HG03095 (cell line): ENCODE results near the gene KIF1A.
"Not testable (repeated sequence)": the region's sequence is repeated elsewhere in the genome, so short reads cannot be mapped to it uniquely, and the experiment has no call there.

ENCODE experiments used
- ATAC-seq: cut with Tn5 transposase; IDR thresholded peaks from one replicate; pipeline ENCODE4 v1.9.1; 2021; ENCODE audit warnings: moderate library complexity; ENCODE audit not compliant: unreplicated experiment

The KIF1A gene

DNA sequence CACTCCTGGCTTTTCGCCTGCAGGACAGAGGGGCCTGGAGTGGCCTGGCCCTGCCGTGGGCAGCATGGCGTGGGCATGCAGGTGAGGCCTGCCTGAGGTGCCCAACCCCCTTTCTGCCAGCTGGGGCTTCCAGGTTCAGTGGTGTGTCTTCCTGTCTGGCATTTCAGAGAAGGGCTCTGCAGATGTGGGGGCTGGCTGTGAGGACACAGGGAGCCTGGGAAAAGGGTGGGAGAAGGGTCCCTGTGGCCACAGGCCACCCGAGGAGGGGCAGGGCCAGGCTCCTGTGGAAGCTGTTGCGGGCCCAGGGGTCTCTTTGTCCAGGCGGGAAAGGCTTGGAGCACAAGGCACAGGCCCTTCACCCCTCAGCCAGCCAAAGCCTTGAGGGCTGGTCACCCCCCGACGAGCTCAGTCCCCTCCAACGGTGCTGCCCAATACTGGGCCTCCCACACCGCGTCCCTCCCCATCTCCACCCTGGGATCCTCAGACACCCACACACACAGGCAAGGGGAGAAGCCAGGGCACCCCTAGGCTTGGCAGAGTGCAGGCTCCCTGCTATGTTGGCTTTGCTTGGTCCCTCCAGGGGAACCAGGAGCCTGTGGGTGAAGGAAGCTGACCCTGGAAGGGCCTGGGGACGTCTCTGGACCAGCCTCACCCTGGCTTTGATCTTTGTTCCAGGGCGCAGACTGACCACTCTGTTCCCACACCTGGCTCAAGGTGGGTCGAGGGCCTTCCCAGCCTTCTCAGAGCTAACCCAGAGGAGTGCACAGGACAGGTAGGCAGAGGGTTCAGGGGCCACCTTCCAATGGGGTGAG, 132.1 kb downstream of the KIF1A start:
- no peak for ATAC-seq

DNA sequence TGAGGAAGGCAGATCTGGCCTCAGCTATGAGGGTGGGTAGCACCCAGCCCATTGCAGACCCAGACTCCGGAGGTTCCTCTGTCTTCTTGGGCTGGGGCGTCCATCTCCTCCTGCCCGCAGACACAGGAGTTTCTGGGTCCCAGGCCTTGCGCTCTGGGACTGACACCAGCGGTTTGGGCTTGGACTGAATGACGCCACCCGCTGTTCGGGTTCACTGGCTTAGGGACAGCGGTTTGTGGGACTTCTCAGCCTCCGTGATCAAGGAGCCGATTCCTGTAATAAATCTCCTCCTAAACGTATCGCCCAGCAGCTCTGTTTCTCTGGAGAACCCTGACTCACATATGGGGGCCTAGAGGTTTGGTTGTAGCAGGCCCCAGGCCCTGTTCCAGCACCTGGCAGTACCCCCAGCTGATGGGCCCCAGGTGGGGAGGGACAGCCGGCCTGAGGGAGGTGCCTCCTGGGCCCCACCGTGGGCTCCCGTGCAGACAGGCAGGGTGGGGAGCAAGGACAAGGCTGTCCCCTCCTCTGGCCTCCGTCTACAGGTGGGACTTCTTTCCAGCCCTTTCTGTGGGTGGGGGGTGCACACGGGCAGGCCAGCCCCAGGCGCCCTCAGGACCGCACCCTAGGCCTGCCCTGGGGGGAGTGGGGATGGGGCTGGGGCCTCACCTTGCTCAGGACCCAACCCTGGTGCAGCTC, 132.8 kb downstream of the KIF1A start:
- ATAC-seq: no peak

DNA sequence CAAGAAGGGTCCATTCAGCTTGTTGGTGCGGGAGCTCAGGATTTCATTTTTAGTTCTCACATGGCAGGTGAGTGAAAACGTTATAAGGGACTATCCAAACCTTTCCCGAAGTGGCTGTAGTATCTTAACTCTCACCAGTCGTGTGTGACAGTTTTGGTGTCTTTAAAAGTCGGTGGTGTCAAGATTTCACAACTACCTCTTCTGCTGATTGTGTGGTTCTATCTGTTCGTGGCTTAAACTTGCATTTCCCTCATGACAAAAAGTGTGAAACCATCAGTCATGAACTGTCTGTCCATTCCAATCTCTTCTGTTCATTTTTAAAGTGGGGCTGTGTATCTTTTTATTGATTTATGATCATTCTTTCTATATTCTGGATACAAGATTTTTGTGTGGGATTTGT, 133.6 kb downstream of the KIF1A start:
- ATAC-seq: no peak

DNA sequence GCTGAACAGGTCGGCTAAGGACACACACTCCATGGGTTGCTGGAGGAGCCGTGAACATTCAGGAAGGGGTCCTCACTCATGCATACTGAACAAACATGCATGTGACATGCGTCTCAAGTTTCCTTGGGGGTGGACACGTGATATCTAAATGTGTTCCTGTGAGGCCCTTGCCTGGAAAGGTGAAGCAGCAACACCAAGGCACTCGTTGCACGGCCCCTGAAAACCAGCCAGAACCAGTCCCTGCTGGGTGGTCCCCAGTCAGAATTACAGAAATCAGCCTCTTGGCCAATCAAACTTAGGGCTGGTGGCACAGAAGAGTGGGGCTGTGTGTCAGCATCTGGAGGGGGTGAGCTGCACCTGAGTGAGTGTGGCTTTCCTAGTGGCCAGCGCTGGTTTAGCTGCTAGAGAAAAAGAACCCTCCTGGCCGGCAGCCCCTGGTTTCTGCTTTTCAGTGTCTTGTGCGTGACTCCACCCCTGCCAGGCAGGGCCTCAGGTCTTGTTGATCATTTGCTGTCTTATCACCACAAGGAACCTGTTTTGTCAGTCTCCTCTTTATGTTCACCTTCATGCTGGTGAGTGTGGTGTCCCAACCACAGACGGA, 134.1 kb downstream of the KIF1A start:
- ATAC-seq: no peak

DNA sequence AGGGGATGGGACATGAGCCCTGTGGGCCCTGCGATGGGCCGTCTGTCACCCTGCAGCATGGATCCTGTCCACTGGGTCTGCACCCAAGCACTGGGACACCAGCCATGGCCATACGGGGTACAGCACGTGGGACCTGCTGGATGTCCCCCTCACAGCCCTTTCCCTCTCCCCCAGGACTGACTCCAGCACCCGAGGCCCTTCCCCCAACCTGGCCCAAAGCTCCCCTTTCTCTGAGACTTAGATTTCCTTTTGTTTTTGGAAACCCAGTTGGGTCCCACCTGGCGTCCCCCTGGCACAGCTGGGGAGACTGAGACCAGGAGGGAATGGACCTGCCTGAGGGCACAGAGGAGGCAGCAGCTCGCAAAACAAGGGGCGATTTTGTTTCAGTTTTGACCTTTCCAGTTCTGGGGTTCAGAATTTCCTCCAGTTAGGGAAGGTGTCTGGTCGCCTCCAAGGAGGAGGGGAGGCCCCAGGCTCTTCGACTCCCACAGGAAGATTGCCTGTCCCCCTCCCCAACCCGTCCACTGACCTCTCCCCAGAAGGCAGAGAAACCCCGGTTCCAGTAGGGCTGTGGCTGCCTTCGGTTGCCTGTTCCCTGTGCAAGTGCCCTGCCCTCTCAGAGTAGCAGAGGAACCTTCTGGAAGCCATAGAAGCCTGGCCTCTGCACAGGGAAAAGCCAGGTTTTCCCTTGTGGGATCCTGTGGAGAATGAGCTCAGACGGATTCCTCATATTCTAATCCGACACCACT, 135.9 kb downstream of the KIF1A start:
- not testable (repeated sequence) for ATAC-seq

DNA sequence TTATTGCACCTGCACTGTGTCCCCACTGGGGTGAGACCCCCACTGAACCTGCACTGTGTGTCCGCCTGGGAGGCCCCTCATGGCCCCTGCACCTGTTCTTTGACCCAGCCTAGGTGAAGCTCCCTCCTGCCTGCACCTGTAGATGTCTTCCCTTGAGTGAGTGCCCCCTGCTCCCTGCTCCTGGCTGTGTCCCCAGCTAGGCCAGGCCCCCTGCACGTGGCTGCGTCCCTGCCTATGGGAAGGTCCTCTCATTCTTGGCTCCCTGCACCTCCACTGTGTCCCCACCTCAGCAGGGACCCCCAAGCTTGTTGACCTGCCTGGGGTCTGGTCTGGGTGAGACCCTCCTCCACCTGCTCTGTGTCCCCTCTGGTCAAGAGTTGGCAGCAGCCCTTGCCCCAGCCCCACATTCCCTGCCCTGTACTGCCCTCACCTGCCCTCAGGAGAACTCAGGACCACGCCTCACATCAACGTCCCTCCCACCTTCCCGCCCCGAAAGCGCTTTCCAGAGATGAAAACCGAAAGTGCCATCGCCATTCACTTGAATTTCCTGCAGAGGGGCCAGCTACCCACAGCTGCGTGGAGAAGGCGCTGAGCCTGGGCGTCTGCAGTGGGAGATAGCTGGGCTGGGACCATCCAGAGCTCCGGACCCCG, 136.6 kb downstream of the KIF1A start:
- ATAC-seq: not testable (repeated sequence)

DNA sequence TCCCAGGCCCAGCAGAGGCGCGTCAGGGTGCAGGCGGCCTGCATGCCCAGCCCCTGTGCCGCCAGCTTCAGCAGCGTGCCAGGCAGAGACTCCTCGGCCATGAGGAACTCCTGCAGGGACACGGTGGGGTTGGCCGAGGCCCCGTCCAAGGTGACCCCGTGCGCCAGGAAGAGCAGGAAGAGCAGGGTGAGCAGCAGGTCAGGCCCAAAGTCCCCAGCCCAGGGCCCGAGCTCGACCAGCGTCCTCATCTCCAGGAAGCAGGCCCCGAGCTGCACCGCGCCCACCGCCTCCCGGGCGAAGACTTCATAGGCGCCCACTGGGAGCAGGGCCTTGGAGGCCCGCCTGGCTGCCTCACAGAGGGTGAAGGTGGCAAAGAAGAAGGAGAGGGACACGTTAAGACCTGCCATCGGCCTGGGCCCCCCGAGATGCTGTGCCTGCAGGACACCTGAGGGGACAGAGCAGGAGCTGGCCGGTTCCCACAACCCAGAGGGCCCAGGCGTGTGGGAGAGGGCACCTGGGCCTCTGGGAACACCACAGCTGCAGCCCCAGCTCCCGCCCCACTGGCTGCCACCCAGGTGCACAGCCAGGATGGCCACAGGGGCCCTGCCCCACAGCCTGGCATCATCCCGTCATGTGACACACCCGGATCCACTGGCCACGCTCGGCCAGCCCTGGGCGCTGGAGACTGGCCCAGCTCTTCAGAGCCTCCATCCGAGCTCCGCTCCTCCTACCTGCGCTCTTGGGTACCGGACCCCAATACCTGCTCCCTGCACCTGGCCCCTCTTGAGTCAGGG, 137.4 kb downstream of the KIF1A start, which contains the start of gene AQP12B:
TSS of gene AQP12B (minus strand) at position 455 of the 794 bp plus-strand sequence. CDS start at position 407, 48 bp downstream.
- not testable (repeated sequence) for ATAC-seq

DNA sequence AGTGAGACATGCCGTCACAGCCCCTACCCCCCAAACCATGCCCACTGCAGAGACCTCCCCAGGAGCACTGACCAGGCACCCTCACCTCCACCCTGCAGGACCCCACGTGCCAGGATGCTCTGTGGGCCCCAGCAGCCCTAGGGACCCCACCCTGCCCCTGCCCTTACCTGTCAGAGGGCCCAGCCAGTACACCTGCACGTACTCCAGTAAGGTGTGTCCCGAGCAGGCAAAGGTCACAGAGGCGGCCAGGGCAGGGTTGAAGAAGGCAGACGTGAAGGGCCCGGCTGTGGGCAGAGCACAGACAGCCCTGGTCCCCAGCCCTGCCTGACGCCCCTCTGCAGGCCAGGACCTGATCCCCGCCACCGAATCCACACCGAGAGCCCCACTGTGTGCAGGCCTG, 139.8 kb downstream of the KIF1A start:
- not testable (repeated sequence) for ATAC-seq

DNA sequence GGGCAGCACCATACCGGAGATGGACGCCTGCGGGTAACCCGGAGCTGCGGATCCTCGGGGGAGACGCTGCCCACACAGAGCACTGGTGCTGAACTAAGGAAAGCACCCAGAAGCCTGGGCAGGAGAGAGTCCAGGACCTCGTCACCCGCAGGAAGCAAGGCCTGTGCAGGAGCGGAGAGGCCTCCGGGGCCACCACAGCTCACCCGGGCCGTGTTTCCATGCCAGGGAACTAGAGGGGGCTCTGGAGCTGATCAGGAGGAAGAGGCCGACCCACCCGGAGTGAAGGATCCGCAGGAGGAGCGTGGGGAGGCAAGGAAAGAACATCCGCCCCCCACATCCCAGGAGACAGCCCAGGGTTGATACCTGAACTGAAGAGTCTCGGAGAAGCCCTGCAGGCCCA, 141.1 kb downstream of the KIF1A start:
- not testable (repeated sequence) for ATAC-seq

DNA sequence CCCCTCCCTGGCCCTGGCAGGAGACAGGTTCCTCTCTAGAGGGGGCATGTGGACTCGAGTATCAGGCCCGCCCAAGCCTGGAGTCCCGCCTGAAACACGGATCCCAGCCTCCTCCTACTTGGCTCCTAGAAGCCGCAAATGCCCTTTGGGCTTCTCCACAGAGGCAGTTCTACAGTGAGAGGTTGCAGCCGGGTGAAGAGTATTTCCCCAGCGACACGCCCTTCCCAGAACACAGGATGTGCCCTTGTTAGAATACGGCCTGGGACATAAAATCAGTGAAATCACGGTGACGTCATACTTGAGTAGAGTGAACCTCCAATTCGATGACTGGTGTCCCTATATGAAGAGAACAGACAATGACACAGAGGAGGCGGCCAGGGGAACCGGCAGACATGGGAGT, 142.0 kb downstream of the KIF1A start:
- ATAC-seq: not testable (repeated sequence)

DNA sequence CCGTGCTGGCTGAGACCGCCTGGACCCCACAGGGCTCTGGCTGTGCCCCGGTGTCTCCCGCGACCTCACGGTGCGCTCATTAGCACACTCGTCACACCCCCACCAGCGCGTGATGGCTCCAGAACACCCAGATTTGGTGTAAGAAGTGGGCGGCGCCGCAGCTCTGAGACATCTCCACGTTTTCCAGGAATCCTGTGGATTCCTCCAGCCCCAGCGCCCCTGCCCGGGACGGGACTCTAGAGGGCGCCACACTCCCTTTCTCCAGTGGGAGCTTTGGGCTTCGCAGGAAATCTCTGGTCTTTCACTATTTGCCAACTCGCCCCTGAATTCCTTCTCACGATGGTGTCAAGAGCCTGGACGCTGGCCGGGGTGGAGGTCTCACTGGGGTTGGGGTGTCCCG, 144.7 kb downstream of the KIF1A start:
- ATAC-seq: not testable (repeated sequence)

DNA sequence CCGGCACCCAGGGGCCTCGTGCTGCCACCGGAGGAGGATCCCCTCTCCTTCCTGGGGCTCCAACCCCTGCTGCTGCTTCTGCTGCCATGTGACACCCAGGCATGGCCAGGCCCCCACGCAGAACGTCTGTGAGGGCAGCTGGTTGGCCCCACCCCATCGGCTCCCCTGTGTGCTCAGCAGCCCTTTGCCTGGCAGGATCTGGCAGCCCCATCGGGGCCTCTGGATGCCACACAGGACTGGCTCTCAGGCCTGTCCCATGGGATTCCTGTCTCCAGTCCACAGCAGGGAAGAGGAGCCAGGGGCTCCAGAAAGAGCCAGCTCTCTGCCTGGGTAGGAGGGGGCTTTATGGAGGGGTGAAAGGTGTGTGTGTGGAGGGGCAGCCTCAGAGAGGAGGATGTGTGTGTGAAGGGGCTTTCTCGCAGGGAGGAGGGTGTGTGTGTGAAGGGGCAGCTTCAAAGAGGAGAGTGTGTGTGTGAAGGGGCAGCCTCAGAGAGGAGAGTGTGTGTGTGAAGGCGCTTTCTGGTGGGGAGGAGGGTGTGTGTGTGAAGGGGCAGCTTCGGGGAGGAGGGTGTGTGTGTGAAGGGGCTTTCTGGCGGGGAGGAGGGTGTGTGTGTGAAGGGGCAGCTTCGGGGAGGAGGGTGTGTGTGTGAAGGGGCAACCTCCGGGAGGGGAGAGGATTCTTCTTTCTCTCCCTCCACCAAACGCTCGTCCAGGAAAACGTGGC, 145.4 kb downstream of the KIF1A start:
- not testable (repeated sequence) for ATAC-seq

DNA sequence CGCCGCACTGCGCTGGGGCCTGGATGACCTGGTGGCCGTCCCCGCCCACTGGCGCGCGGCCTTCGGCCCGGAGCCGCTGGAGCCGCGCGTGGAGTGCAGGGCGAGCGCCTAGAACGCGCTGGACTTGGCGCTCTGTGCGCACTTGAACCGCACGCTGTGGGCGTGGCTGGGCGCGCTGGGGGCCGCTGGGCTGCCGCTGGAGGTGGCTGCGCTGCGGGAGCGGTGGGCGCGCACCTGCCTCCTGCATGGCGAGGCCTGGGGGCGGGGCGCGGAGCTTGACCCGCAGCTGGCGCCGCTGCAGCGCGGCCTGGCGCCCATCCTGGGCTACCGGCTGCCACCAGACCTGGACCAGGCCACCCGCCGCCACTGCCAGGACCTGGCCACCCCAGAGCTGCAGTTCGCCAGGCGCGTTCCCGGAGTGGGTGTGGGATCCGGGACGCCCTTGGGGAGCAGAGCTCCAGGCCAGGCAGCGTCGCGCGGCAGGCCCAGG, 147.3 kb downstream of the KIF1A start:
- no peak for ATAC-seq

DNA sequence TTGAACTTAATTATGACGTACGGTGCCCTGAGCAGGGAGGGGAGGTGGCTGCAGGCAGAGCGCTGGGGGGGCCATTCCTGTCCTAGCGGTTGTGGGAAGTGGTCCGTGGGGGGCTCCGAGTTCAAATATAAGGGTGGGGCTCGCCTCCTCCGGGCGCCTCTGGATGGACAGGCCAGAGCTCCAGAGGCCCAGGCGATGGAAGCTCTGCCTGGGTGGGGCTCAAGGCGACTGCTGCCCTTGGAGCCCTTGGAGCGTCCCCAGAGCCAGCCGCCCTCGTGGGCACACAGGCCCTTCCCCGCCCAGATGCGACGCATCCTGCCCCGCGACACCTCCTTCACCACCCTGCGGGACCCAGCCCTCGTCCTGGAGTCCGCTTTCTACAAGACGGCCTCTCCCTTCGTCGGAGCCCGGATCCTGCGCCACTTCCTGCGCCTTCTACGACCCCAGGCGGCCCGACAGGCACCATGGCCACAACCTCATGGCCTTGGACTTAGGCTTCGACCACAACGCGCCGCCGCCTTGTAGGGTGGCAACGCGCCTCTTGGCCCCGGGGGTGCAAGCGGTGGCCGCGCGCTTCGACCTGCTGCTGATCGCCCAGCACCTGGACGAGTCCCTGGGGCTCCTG, 147.8 kb downstream of the KIF1A start:
- ATAC-seq: no peak

DNA sequence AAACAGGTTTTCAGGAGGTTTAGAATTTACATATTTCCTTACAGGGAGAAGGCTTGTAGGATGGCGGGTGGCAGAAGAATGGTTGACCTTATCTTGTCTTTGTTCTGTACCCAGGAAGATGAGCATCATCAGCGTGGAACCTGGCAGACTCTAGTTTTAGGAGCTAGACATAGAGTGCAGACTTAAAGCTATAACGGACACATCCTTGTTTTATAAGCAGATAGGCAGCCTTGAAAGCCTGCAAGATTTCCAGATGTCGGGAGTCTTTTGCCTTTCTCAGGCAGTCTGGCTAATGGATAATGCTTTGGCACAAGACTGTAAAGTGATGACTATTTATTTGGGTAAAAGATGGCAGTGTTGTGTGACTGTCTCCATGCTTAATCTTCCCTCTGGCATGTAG, 149.1 kb downstream of the KIF1A start:
- no peak for ATAC-seq

DNA sequence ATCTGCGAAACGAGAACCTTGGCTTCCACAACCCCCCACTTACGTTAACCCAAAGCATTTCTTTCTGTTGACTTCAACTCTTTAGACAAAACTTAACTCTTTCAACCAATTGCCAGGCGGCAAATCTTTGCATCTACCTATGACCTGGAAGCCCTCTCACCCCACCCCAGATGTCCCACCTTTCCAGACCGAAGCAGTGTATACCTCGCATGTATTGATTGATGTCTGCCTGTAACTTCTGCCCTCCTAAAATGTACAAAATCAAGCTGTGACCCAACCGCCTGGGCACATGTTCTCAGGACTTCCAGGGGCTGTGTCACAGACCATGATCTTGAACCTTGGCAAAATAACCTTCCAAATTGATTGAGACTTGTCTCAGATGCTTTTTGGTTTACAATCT, 149.6 kb downstream of the KIF1A start:
- ATAC-seq: no peak

DNA sequence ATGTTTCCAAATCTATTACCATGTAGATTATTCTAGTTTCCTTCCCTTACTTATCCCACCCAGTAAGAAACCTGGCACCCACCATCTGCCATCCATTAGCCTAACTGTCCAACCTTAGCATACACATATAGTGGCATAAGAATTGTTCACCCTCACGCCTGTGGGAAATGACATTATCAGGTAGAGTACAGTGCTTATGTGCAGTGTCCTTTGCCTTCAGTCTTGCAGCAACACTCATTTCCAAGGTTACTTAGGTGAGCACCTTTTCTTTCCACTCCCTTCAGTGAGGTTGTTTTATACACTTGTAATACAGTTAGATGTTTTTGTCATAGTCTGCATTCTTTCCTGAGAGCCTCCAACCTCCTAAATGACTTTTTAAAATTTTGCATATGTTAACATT, 155.4 kb downstream of the KIF1A start:
- no peak for ATAC-seq
